ENCODE data around the gene PDZD7. TPM values are rescaled to one million over a fixed set of nuclear protein-coding genes. Genes with fewer than 3 reads are reported as not detected.

The PDZD7 gene
- total and polyA plus RNA-seq, 2 of the 8 experiments (the other 6 are each of a cell fraction or from before 2014, with no cell fraction given): 0.88 to 1.6 TPM

DNA sequence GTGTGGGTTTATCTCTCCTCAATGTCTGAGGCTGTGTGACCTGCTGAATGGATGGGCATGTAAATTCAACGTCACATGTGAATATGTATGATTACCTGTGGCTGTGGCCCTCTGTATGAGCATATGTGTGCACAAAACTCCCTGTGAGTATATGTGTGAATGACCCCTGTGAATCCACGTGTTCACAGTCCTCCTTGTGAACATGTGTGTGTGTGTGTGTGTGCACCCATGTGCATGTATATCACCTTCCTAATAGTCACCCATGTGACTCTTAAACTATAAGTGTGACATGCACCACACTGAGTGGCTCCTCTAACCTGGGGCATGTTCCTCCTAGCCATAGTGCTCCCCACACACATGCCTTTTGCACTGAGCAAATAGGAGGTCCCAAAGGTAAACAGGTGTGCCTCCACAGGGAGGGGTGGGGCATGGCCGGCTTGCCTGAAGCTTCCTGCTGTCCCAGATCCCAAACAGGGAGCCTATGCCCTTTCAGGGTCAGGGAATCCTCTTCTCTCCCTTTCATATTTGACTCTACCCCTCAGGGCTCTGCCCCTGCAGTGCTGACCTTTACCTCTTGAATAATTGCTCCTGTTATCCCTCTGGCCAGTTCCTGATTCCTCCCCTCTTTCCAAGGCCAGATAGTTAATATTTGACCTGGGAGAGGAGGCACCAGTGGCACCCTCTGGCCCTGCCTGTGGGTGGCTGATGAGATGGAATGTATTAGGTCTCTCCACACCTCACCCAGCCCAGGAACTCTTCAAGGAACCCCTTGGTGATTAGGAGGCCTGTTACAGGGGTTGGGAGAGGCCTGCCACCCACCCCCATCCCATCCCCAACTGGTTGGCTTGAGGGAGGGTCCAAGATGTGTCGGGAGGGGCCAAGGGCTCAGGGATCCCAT, 59.8 kb downstream of the PDZD7 start (continued):
- TF ChIP-seq CHD2 (IDR thresholded peaks at IDR 0.05; ENCODE audit: low read length) (no peak), RNF2 (IDR thresholded peaks at IDR 0.05; ENCODE audit: borderline replicate concordance, low read depth, low read length, missing control alignments, poor library complexity, severe bottlenecking) (no peak), RFX5 (IDR thresholded peaks at IDR 0.05; ENCODE audit: borderline replicate concordance, low read depth, low read length) (no peak), YY1 (IDR thresholded peaks at IDR 0.05; ENCODE audit: low read depth, low read length) (no peak), CBX8 (IDR thresholded peaks at IDR 0.05; ENCODE audit: borderline replicate concordance, low read depth, low read length) (no peak), CBX5 (IDR thresholded peaks at IDR 0.05; ENCODE audit: low read depth, low read length) (no peak), GABPA (IDR thresholded peaks at IDR 0.05; ENCODE audit: borderline replicate concordance, insufficient read depth, low read length) (no peak)
- TF ChIP-seq, protein P1, sequence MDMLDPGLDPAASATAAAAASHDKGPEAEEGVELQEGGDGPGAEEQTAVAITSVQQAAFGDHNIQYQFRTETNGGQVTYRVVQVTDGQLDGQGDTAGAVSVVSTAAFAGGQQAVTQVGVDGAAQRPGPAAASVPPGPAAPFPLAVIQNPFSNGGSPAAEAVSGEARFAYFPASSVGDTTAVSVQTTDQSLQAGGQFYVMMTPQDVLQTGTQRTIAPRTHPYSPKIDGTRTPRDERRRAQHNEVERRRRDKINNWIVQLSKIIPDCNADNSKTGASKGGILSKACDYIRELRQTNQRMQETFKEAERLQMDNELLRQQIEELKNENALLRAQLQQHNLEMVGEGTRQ (IDR thresholded peaks at IDR 0.05; ENCODE audit: low read length): no peak

Measured in H1 (cell line).